CD14-positive monocyte (primary cell): Measurements from ENCODE around the gene MSTN. TPM values are rescaled to one million over a fixed set of nuclear protein-coding genes. Genes with fewer than 3 reads are reported as not detected.

Experiments
- DNase-seq, 3 donors: peaks; one replicate each; pipeline ENCODE4 v3.0.0-alpha.2; 2011 to 2022
- H2AFZ ChIP-seq: 2 replicates; pipeline ENCODE4 v1.6.0; 2012; ENCODE audit warnings: mild to moderate bottlenecking, low read depth, low read length, inconsistent platforms; ENCODE audit not compliant: insufficient read depth, poor library complexity, severe bottlenecking
- H3K27ac ChIP-seq, 2 donors: 1 replicate in 1 of 2; 2 replicates in 1 of 2; pipeline ENCODE4 v1.5.1; 2012 to 2013; ENCODE audit warnings: low read length in 2 of 2, control low read depth in 1 of 2, inconsistent platforms in 1 of 2, low read depth in 1 of 2, mild to moderate bottlenecking in 1 of 2
- H3K27me3 ChIP-seq, 2 donors: one replicate each; pipeline versions ENCODE4 v1.6.0 to v1.6.1; 2011 to 2013; ENCODE audit warnings: low read length in 2 of 2; ENCODE audit not compliant: control insufficient read depth in 2 of 2, insufficient read depth in 2 of 2
- H3K36me3 ChIP-seq, 2 donors: replicated peaks in 1 of 2; 1 replicate in 1 of 2; 2 replicates in 1 of 2; pipeline versions ENCODE4 v1.5.1 to v1.6.1; 2012 to 2013; ENCODE audit warnings: low read length in 2 of 2, control low read depth in 1 of 2, inconsistent platforms in 1 of 2, mild to moderate bottlenecking in 1 of 2; ENCODE audit not compliant: insufficient read depth in 2 of 2, control insufficient read depth in 1 of 2
- H3K4me1 ChIP-seq, 2 donors: 1 replicate in 1 of 2; 2 replicates in 1 of 2; pipeline versions ENCODE4 v1.5.1 to v1.6.1; 2012 to 2013; ENCODE audit warnings: low read length in 2 of 2, control low read depth in 1 of 2, inconsistent platforms in 1 of 2, mild to moderate bottlenecking in 1 of 2, moderate library complexity in 1 of 2; ENCODE audit not compliant: insufficient read depth in 2 of 2, control insufficient read depth in 1 of 2
- H3K4me2 ChIP-seq: replicated peaks from 2 replicates; pipeline ENCODE3; 2012; ENCODE audit warnings: low read length, moderate library complexity, mild to moderate bottlenecking; ENCODE audit not compliant: poor library complexity, severe bottlenecking; ENCODE audit errors: extremely low read depth
- H3K4me3 ChIP-seq, 3 experiments: fragments of 200-600 bp in 1 of 3; sonication (generic) in 1 of 3; replicated peaks in 1 of 3; 1 replicate in 2 of 3; 2 replicates in 1 of 3; pipeline ENCODE4 v1.5.1; 2011 to 2013; ENCODE audit warnings: low read length in 3 of 3, mild to moderate bottlenecking in 3 of 3, control low read depth in 2 of 3, low read depth in 2 of 3, inconsistent platforms in 1 of 3, moderate library complexity in 1 of 3
- H3K79me2 ChIP-seq: 2 replicates; pipeline ENCODE4 v1.6.0; 2012; ENCODE audit warnings: mild to moderate bottlenecking, control low read depth, inconsistent platforms, low read length, moderate library complexity; ENCODE audit not compliant: insufficient read depth
- H3K9ac ChIP-seq: 2 replicates; pipeline ENCODE4 v1.6.0; 2017; ENCODE audit warnings: low read length, mild to moderate bottlenecking; ENCODE audit not compliant: insufficient read depth, poor library complexity, severe bottlenecking
- H3K9me3 ChIP-seq, 2 donors: replicated peaks in 1 of 2; 1 replicate in 1 of 2; 2 replicates in 1 of 2; pipeline versions ENCODE4 v1.5.1 to v1.6.1; 2012 to 2013; ENCODE audit warnings: low read length in 2 of 2, control low read depth in 1 of 2; ENCODE audit not compliant: control insufficient read depth in 1 of 2, insufficient read depth in 1 of 2
- H4K20me1 ChIP-seq: 2 replicates; pipeline ENCODE4 v1.6.0; 2012; ENCODE audit warnings: mild to moderate bottlenecking, low read length, control low read depth, moderate library complexity; ENCODE audit not compliant: insufficient read depth
- H3K27ac Mint-ChIP-seq, 7 donors: one replicate each; pipeline ENCODE4 v1.8.0; 2020; ENCODE audit warnings: mild to moderate bottlenecking in 7 of 7, mixed read lengths in 7 of 7, moderate library complexity in 6 of 7, inconsistent platforms in 2 of 7
- H3K27me3 Mint-ChIP-seq, 3 donors: one replicate each; pipeline ENCODE4 v1.8.0; 2021 to 2022; ENCODE audit warnings: low read depth in 3 of 3, mild to moderate bottlenecking in 3 of 3, mixed read lengths in 3 of 3, moderate library complexity in 3 of 3, inconsistent platforms in 1 of 3
- H3K36me3 Mint-ChIP-seq, 2 donors: one replicate each; pipeline ENCODE4 v1.8.0; 2020; ENCODE audit warnings: mixed read lengths in 2 of 2, inconsistent platforms in 1 of 2, mild to moderate bottlenecking in 1 of 2
- H3K4me1 Mint-ChIP-seq: one replicate; pipeline ENCODE4 v1.8.0; 2020; ENCODE audit warnings: mild to moderate bottlenecking, mixed read lengths
- H3K4me3 Mint-ChIP-seq, 2 donors: one replicate each; pipeline ENCODE4 v1.8.0; 2020; ENCODE audit warnings: mild to moderate bottlenecking in 2 of 2, mixed read lengths in 2 of 2, moderate library complexity in 1 of 2
- H3K9me3 Mint-ChIP-seq, 7 donors: one replicate each; pipeline ENCODE4 v1.8.0; 2020 to 2022; ENCODE audit warnings: mixed read lengths in 7 of 7, mild to moderate bottlenecking in 6 of 7, moderate library complexity in 6 of 7, inconsistent platforms in 2 of 7
- WGBS: methylation state at CpG from one replicate; pipeline ENCODE4 v1.1.5; 2013; ENCODE audit warnings: missing lambda C conversion rate; ENCODE audit not compliant: insufficient coverage; 5-methylcytosine and 5-hydroxymethylcytosine counted together
- intact Hi-C, 2 donors: fragments of 100-400 bp; cut with micrococcal nuclease; formaldehyde crosslinking; loops; one replicate each; pipeline versions ENCODE4 v1.15.0 to v1.15.1; 2023
- polyA plus RNA-seq, 3 donors: library from polyadenylated mRNA; depleted of rRNA in 1 of 3; unstranded in 2 of 3; stranded (reverse) in 1 of 3; fragments of 300-500 nt in 2 of 3; fragments of >200 nt in 1 of 3; fragmentation: Illumina TruSeq in 2 of 3; gene quantifications; 1 replicate in 2 of 3; 2 replicates in 1 of 3; pipeline ENCODE4 v1.2.3, GENCODE V29; 2012 to 2021
- TF ChIP-seq, protein P1 (sequence below): fragments of 200-600 bp; IDR thresholded peaks from one replicate; pipeline ENCODE4 v1.8.0; 2022; ENCODE audit warnings: antibody characterized with exemption, mild to moderate bottlenecking

Gene MSTN
- polyA plus RNA-seq, 3 donors, result not detected

- H3K9me3 ChIP-seq, result no peaks in the 10 kb centered on the region
- H3K9ac ChIP-seq, result no peak overlapping the region
- no peaks in the 10 kb centered on the region for H3K36me3 ChIP-seq
- WGBS, result 50% methylated on average over 2 of the region's 4 CpGs
- H4K20me1 ChIP-seq, result no peaks in the 10 kb centered on the region
- H3K4me2 ChIP-seq, result no peak overlapping the region
- H3K4me1 ChIP-seq, result no peaks in the 10 kb centered on the region
- H2AFZ ChIP-seq, result no peak overlapping the region
- TF ChIP-seq, protein P1, sequence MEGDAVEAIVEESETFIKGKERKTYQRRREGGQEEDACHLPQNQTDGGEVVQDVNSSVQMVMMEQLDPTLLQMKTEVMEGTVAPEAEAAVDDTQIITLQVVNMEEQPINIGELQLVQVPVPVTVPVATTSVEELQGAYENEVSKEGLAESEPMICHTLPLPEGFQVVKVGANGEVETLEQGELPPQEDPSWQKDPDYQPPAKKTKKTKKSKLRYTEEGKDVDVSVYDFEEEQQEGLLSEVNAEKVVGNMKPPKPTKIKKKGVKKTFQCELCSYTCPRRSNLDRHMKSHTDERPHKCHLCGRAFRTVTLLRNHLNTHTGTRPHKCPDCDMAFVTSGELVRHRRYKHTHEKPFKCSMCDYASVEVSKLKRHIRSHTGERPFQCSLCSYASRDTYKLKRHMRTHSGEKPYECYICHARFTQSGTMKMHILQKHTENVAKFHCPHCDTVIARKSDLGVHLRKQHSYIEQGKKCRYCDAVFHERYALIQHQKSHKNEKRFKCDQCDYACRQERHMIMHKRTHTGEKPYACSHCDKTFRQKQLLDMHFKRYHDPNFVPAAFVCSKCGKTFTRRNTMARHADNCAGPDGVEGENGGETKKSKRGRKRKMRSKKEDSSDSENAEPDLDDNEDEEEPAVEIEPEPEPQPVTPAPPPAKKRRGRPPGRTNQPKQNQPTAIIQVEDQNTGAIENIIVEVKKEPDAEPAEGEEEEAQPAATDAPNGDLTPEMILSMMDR, result no peak
- no peaks in the 10 kb centered on the region for H3K79me2 ChIP-seq
- peaks cover 0 to 2% (median 0%) of the 10 kb centered on the region in 3 donors for H3K27me3 Mint-ChIP-seq
- H3K9me3 Mint-ChIP-seq, result peaks cover 0 to 1% (median 0%) of the 10 kb centered on the region in 7 donors
- no peaks in the 10 kb centered on the region for H3K36me3 Mint-ChIP-seq
- H3K4me3 ChIP-seq, result no peak overlapping the region
- peaks cover 1% of the 10 kb centered on the region for H3K4me1 Mint-ChIP-seq
- no peak overlapping the region for H3K4me3 Mint-ChIP-seq
- no peaks in the 10 kb centered on the region for H3K27me3 ChIP-seq
- intact Hi-C loops, result no loop called here
- H3K27ac Mint-ChIP-seq, result no peak overlapping the region
- DNase-seq, result no peak
- H3K27ac ChIP-seq, result no peak overlapping the region
Observed at GRCh38 chr2:190107409-190107808, 44.9 kb upstream of the MSTN start.

- no peak overlapping the region for H3K27ac ChIP-seq
- H4K20me1 ChIP-seq, result no peaks in the 10 kb centered on the region
- Mint-ChIP-seq H3K4me3 (no peak overlapping the region), H3K9me3 (peaks cover 0 to 5% (median 3%) of the 10 kb centered on the region in 7 donors), H3K27me3 (peaks cover 0 to 2% (median 0%) of the 10 kb centered on the region in 3 donors), H3K27ac (no peak overlapping the region), H3K36me3 (no peaks in the 10 kb centered on the region), H3K4me1 (peaks cover 1% of the 10 kb centered on the region)
- no peak overlapping the region for H3K4me3 ChIP-seq
- no peak overlapping the region for H3K4me2 ChIP-seq
- H3K9me3 ChIP-seq, result no peaks in the 10 kb centered on the region
- DNase-seq, result no peak
- no peak overlapping the region for H2AFZ ChIP-seq
- H3K4me1 ChIP-seq, result no peaks in the 10 kb centered on the region
- H3K9ac ChIP-seq, result no peak overlapping the region
- no peaks in the 10 kb centered on the region for H3K79me2 ChIP-seq
- intact Hi-C loops, result no loop called here
- no peaks in the 10 kb centered on the region for H3K36me3 ChIP-seq
- TF ChIP-seq, protein P1, result no peak
- H3K27me3 ChIP-seq, result no peaks in the 10 kb centered on the region
Observed at GRCh38 chr2:190106783-190107182, 44.3 kb upstream of the MSTN start.
